Esophagus squamous epithelium (tissue), 4 donors: Measurements from ENCODE around the gene PDXDC1.
"Not testable (repeated sequence)": the region's sequence is repeated elsewhere in the genome, so short reads cannot be mapped to it uniquely, and the experiment has no call there.

Source experiments
- POLR2A ChIP-seq, 4 donors: fragments of 450-650 bp; IDR thresholded peaks; one replicate each; pipeline ENCODE4 v1.6.1; 2017; ENCODE audit warnings: antibody characterized with exemption in 4 of 4, mild to moderate bottlenecking in 4 of 4, moderate library complexity in 3 of 4
- TF ChIP-seq, protein P1 (sequence below), 6 experiments: fragments of 450-650 bp in 4 of 6; fragments of 200-600 bp in 2 of 6; sonication (generic) in 2 of 6; IDR thresholded peaks; one replicate each; pipeline ENCODE4 v1.5.1; 2016 to 2019; ENCODE audit warnings: antibody characterized with exemption in 6 of 6, mild to moderate bottlenecking in 4 of 6, moderate library complexity in 4 of 6

DNA sequence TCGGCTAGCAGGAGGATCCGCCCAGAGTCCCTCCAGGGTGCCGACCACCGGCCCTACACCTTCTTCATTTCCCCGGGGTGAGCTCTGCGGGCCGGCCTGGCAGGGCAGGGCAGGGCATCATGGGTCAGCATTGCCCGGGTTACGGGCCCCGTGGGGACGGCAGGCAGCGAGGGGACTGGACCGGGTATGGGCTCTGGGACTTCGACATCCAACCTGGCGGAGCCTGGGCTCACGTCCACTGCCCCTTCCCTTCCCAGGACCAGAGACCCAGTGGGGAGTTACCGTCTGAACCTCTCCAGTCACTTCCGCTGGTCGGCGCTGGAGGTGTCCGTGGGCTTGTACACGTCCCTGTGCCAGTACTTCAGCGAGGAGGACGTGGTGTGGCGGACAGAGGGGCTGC, 44.6 kb upstream of the PDXDC1 start:
- TF ChIP-seq, protein P1, sequence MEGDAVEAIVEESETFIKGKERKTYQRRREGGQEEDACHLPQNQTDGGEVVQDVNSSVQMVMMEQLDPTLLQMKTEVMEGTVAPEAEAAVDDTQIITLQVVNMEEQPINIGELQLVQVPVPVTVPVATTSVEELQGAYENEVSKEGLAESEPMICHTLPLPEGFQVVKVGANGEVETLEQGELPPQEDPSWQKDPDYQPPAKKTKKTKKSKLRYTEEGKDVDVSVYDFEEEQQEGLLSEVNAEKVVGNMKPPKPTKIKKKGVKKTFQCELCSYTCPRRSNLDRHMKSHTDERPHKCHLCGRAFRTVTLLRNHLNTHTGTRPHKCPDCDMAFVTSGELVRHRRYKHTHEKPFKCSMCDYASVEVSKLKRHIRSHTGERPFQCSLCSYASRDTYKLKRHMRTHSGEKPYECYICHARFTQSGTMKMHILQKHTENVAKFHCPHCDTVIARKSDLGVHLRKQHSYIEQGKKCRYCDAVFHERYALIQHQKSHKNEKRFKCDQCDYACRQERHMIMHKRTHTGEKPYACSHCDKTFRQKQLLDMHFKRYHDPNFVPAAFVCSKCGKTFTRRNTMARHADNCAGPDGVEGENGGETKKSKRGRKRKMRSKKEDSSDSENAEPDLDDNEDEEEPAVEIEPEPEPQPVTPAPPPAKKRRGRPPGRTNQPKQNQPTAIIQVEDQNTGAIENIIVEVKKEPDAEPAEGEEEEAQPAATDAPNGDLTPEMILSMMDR (IDR thresholded peaks at IDR 0.05): not testable (repeated sequence)
- not testable (repeated sequence) for TF ChIP-seq POLR2A (IDR thresholded peaks at IDR 0.05)
